BE2C (cell line): ENCODE results near the gene PIN1.

Experiments used
- DNase-seq: peaks from one replicate; pipeline ENCODE4 v3.0.0-alpha.2; 2020
- H3K27me3 ChIP-seq: fragments of 250-450 bp; sonication (Bioruptor Pico); 2 replicates; pipeline ENCODE4 v1.5.1; 2020; ENCODE audit warnings: mild to moderate bottlenecking
- H3K36me3 ChIP-seq: fragments of 250-450 bp; sonication (Bioruptor Pico); 2 replicates; pipeline ENCODE4 v1.5.1; 2020; ENCODE audit warnings: mild to moderate bottlenecking
- H3K4me1 ChIP-seq: fragments of 250-450 bp; sonication (Bioruptor Pico); 2 replicates; pipeline ENCODE4 v1.5.1; 2020
- H3K4me3 ChIP-seq: 2 replicates; pipeline ENCODE4 v1.5.1; 2011; ENCODE audit warnings: low read depth, low read length
- H3K9me3 ChIP-seq: fragments of 250-450 bp; sonication (Bioruptor Pico); 2 replicates; pipeline ENCODE4 v1.5.1; 2020
- CTCF ChIP-seq: IDR thresholded peaks from 2 replicates; pipeline ENCODE4 v1.5.1; 2012; ENCODE audit warnings: mild to moderate bottlenecking, low read depth, low read length

PIN1 gene

GRCh38 chr19:9799162-9799561 is 36.0 kb upstream of the PIN1 start:
- Histone ChIP-seq H3K4me1 (peaks cover 2% of the 10 kb centered on the region; the same call in 1 of the 2 replicates), H3K4me3 (no peak overlapping the region), H3K36me3 (no peaks in the 10 kb centered on the region), H3K27me3 (no peaks in the 10 kb centered on the region), H3K9me3 (no peaks in the 10 kb centered on the region)
- no peak for DNase-seq
- no peak for TF ChIP-seq CTCF

GRCh38 chr19:9801976-9802375 is 33.1 kb upstream of the PIN1 start:
- no peak for DNase-seq
- Histone ChIP-seq H3K4me1 (no peaks in the 10 kb centered on the region), H3K4me3 (no peak overlapping the region), H3K9me3 (no peaks in the 10 kb centered on the region), H3K27me3 (no peaks in the 10 kb centered on the region), H3K36me3 (no peaks in the 10 kb centered on the region)
- TF ChIP-seq CTCF, result no peak

GRCh38 chr19:9806803-9807202 is 28.3 kb upstream of the PIN1 start:
- no peak for DNase-seq
- no peak for TF ChIP-seq CTCF
- Histone ChIP-seq H3K36me3 (peaks cover 16% of the 10 kb centered on the region), H3K4me1 (no peaks in the 10 kb centered on the region), H3K4me3 (no peak overlapping the region), H3K9me3 (no peaks in the 10 kb centered on the region), H3K27me3 (no peaks in the 10 kb centered on the region)

- H3K4me3 ChIP-seq, result no peak overlapping the region
- TF ChIP-seq CTCF, result no peak
- no peaks in the 10 kb centered on the region for H3K4me1 ChIP-seq
- no peak for DNase-seq
- no peaks in the 10 kb centered on the region for H3K27me3 ChIP-seq
- H3K9me3 ChIP-seq, result no peaks in the 10 kb centered on the region
- peaks cover 21% of the 10 kb centered on the region for H3K36me3 ChIP-seq
Measured at GRCh38 chr19:9808855-9809824, 26.0 kb upstream of the PIN1 start.

- Histone ChIP-seq H3K36me3 (peaks cover 21% of the 10 kb centered on the region), H3K27me3 (no peaks in the 10 kb centered on the region), H3K4me1 (no peaks in the 10 kb centered on the region), H3K4me3 (no peak overlapping the region), H3K9me3 (no peaks in the 10 kb centered on the region)
- DNase-seq, result no peak
- no peak for TF ChIP-seq CTCF
Measured at GRCh38 chr19:9811139-9811538, 24.0 kb upstream of the PIN1 start.

GRCh38 chr19:9818175-9818733 is 16.9 kb upstream of the PIN1 start:
- Histone ChIP-seq H3K4me1 (peaks cover 4% of the 10 kb centered on the region; the same call in 1 of the 2 replicates), H3K27me3 (no peaks in the 10 kb centered on the region), H3K9me3 (no peaks in the 10 kb centered on the region), H3K36me3 (peaks cover 2% of the 10 kb centered on the region; the same call in 1 of the 2 replicates), H3K4me3 (peak overlapping the region; percentile 83)
- TF ChIP-seq CTCF, result no peak
- DNase-seq, result no peak
